ENCODE results near the gene RALGAPB. TPM values are rescaled to one million over a fixed set of nuclear protein-coding genes. Genes with fewer than 3 reads are reported as not detected.

RALGAPB gene
- total and polyA plus RNA-seq, 3 donors from 2014 or later = 49.9 to 64.7 (median 52.6) TPM

GRCh38 chr20:38433304-38433972, 39.2 kb upstream of the RALGAPB start:
- Histone ChIP-seq H3K4me1 (peaks cover 14% of the 10 kb centered on the region), H3K36me3 (ENCODE audit: low read depth, missing control alignments) (no peaks in the 10 kb centered on the region), H3K4me3 (no peak overlapping the region), H3K9me3 (no peaks in the 10 kb centered on the region), H3K27me3 (no peaks in the 10 kb centered on the region), H3K27ac (no peak overlapping the region)
- WGBS, 2 donors = 91 to 92% methylated on average over 9 of the region's 9 CpGs
- intact Hi-C loops (cut with DNase I; ENCODE audit: low total_unique reads) = no loop called here
- DNase-seq = no peak
- TF ChIP-seq CTCF (IDR thresholded peaks at IDR 0.05) = no peak
- no peak for TF ChIP-seq POLR2A (IDR thresholded peaks at IDR 0.05)

- peak; percentile 34 for DNase-seq
- H3K9me3 ChIP-seq = no peaks in the 10 kb centered on the region
- peaks cover 14% of the 10 kb centered on the region for H3K4me1 ChIP-seq
- no peaks in the 10 kb centered on the region for H3K36me3 ChIP-seq (ENCODE audit: low read depth, missing control alignments)
- 0 to 2% methylated on average over 4 to 16 of the region's 16 CpGs for WGBS, 2 donors
- H3K27me3 ChIP-seq = no peaks in the 10 kb centered on the region
- intact Hi-C loops (cut with DNase I; ENCODE audit: low total_unique reads) = no loop called here
- TF ChIP-seq CTCF (IDR thresholded peaks at IDR 0.05) = no peak
- no peak for TF ChIP-seq POLR2A (IDR thresholded peaks at IDR 0.05)
- peak overlapping the region; percentile 67 to 71 for H3K27ac ChIP-seq
- H3K4me3 ChIP-seq = peak overlapping the region; percentile 70 to 78
These were observed 38.3 kb upstream of the RALGAPB start for GRCh38 chr20:38434301-38434741.

GRCh38 chr20:38434770-38435554, 37.7 kb upstream of the RALGAPB start, which contains the start of gene SNHG17:
Gene SNHG17, minus strand, starts transcription at chr20:38435328.
- peak; percentile 98 to 99 (median 99) for TF ChIP-seq CTCF (IDR thresholded peaks at IDR 0.05)
- TF ChIP-seq POLR2A (IDR thresholded peaks at IDR 0.05) = no peak
- Histone ChIP-seq H3K27me3 (no peaks in the 10 kb centered on the region), H3K27ac (peak within 1 kb of the TSS; percentile 67 to 71), H3K4me3 (peak within 1 kb of the TSS; percentile 70 to 78), H3K36me3 (ENCODE audit: low read depth, missing control alignments) (no peaks in the 10 kb centered on the region), H3K4me1 (peaks cover 14% of the 10 kb centered on the region), H3K9me3 (no peaks in the 10 kb centered on the region)
- 0% methylated on average over 37 to 64 of the region's 65 CpGs for WGBS, 2 donors
- peak; percentile 95 for DNase-seq
- intact Hi-C loops (cut with DNase I; ENCODE audit: low total_unique reads) = no loop called here

- Histone ChIP-seq H3K36me3 (ENCODE audit: low read depth, missing control alignments) (no peaks in the 10 kb centered on the region), H3K27me3 (no peaks in the 10 kb centered on the region), H3K4me3 (peak overlapping the region in 1 of 2 donors; percentile 78), H3K4me1 (peaks cover 14% of the 10 kb centered on the region), H3K27ac (no peak overlapping the region), H3K9me3 (no peaks in the 10 kb centered on the region)
- no peak for DNase-seq
- TF ChIP-seq POLR2A (IDR thresholded peaks at IDR 0.05) = no peak
- peak in 1 of 3 experiments; percentile 3 for TF ChIP-seq CTCF (IDR thresholded peaks at IDR 0.05)
- intact Hi-C loops (cut with DNase I; ENCODE audit: low total_unique reads) = no loop called here
- 55 to 60% methylated on average over 6 of the region's 6 CpGs for WGBS, 2 donors
These were observed 37.1 kb upstream of the RALGAPB start for GRCh38 chr20:38435555-38435939.

Measured in testis (tissue), 3 donors.